ENCODE data around the gene LARGE1.

Gene LARGE1

DNA sequence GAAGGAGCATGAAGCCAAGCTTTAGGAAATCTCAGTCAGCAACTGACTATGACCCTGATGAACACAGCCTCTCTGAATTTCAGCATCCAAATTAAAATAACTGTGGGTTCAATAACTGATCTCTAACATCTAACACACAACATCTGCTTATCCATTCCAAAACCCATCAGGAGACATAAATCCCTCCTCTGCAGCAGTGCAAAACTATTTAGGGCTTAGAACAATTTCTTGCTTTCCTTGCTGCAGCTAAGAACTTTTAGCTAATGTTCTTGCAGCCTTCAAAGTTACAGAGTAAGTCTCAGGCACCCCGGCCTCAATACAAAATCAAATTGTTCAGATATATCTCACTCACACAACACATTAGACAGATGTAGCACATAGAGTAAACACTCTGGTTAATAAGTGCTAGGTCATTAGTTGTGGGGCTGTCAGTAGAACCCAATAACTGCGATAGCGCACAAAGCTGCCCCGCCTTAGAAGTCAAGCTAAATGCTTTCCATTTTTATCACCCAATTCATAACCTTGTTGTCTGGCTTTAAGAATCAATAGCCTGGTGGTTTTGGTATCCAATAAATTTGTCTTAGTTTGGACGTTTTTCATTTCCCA, 139.6 kb downstream of the LARGE1 start:
- Histone ChIP-seq H3K27me3 (ENCODE audit: control insufficient read depth in 3 of 3, insufficient read depth in 3 of 3, low read depth in 1 of 3, low read length in 3 of 3) (no peaks in the 10 kb centered on the region), H3K4me3 (ENCODE audit: low read length in 2 of 2) (no peak overlapping the region), H2BK15ac (ENCODE audit: low read length) (no peak overlapping the region), H3K36me3 (replicated peaks in 1 of 2; ENCODE audit: control insufficient read depth in 2 of 2, insufficient read depth in 2 of 2, low read length in 2 of 2) (no peaks in the 10 kb centered on the region), H2AK5ac (ENCODE audit: low read depth, low read length) (no peak overlapping the region), H4K8ac (ENCODE audit: low read depth, low read length) (no peak overlapping the region), H3K79me1 (ENCODE audit: low read depth, low read length) (peaks cover 4% of the 10 kb centered on the region), H3K4me2 (ENCODE audit: insufficient read depth, low read length, poor library complexity, severe bottlenecking) (no peak overlapping the region), H2BK5ac (ENCODE audit: low read length) (no peak overlapping the region), H3K4me1 (ENCODE audit: control insufficient read depth in 2 of 2, insufficient read depth in 1 of 2, low read depth in 1 of 2, low read length in 2 of 2) (peaks cover 0 to 2% of the 10 kb centered on the region in 2 donors), H3K18ac (ENCODE audit: low read length) (peak overlapping the region; percentile 35), H3K27ac (replicated peaks; ENCODE audit: low read length) (no peak overlapping the region), H2BK12ac (ENCODE audit: low read length) (no peak overlapping the region), H3K9ac (ENCODE audit: low read depth, low read length, poor library complexity) (no peak overlapping the region), H4K91ac (ENCODE audit: low read depth, low read length, poor library complexity) (no peak overlapping the region), H2AFZ (ENCODE audit: low read length) (no peak overlapping the region), H3K9me3 (replicated peaks in 1 of 2; ENCODE audit: control insufficient read depth in 2 of 2, insufficient read depth in 1 of 2, low read depth in 1 of 2, low read length in 2 of 2) (peaks cover 0 to 4% of the 10 kb centered on the region in 2 donors), H3K14ac (ENCODE audit: low read length) (no peak overlapping the region), H3K4ac (ENCODE audit: low read length) (no peak overlapping the region), H3K23ac (ENCODE audit: low read depth, low read length, poor library complexity) (no peak overlapping the region), H2BK120ac (ENCODE audit: low read depth, low read length) (no peak overlapping the region)
- no peak for DNase-seq (ENCODE audit: low spot score)
- WGBS, 2 donors (ENCODE audit: extremely low coverage in 2 of 2, insufficient read length in 2 of 2, insufficient replicate concordance in 1 of 2), result no CpG with 5 or more reads among the region's 5 CpGs

DNA sequence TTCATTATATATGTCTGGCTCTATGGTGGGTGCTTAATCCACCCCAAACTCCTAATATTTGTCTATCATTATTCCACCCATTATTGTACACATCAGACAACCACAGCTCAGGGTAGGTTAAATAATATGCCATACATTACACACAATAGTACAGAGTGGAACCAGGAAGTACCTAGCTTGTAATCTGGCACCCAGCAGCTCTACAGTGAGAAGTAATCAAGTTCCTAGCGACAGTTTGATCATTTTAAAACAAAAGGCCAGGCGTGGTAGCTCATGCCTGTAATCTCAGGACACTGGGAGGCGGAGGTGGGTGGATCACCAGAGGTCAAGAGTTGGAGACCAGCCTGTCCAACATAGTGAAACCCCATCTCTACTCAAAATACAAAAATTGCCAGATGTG, 141.0 kb downstream of the LARGE1 start:
- Histone ChIP-seq H3K18ac (ENCODE audit: low read length) (no peak overlapping the region), H3K4me2 (ENCODE audit: insufficient read depth, low read length, poor library complexity, severe bottlenecking) (no peak overlapping the region), H3K27ac (replicated peaks; ENCODE audit: low read length) (no peak overlapping the region), H2BK120ac (ENCODE audit: low read depth, low read length) (no peak overlapping the region), H2BK15ac (ENCODE audit: low read length) (no peak overlapping the region), H2BK5ac (ENCODE audit: low read length) (no peak overlapping the region), H4K91ac (ENCODE audit: low read depth, low read length, poor library complexity) (no peak overlapping the region), H3K23ac (ENCODE audit: low read depth, low read length, poor library complexity) (no peak overlapping the region), H3K27me3 (ENCODE audit: control insufficient read depth in 3 of 3, insufficient read depth in 3 of 3, low read depth in 1 of 3, low read length in 3 of 3) (no peaks in the 10 kb centered on the region), H4K8ac (ENCODE audit: low read depth, low read length) (no peak overlapping the region), H2AFZ (ENCODE audit: low read length) (no peak overlapping the region), H3K36me3 (replicated peaks in 1 of 2; ENCODE audit: control insufficient read depth in 2 of 2, insufficient read depth in 2 of 2, low read length in 2 of 2) (no peaks in the 10 kb centered on the region), H3K4ac (ENCODE audit: low read length) (no peak overlapping the region), H2BK12ac (ENCODE audit: low read length) (no peak overlapping the region), H2AK5ac (ENCODE audit: low read depth, low read length) (no peak overlapping the region), H3K14ac (ENCODE audit: low read length) (no peak overlapping the region), H3K9ac (ENCODE audit: low read depth, low read length, poor library complexity) (no peak overlapping the region), H3K79me1 (ENCODE audit: low read depth, low read length) (peaks cover 4% of the 10 kb centered on the region), H3K9me3 (replicated peaks in 1 of 2; ENCODE audit: control insufficient read depth in 2 of 2, insufficient read depth in 1 of 2, low read depth in 1 of 2, low read length in 2 of 2) (peaks cover 0 to 4% of the 10 kb centered on the region in 2 donors), H3K4me1 (ENCODE audit: control insufficient read depth in 2 of 2, insufficient read depth in 1 of 2, low read depth in 1 of 2, low read length in 2 of 2) (peaks cover 2 to 4% of the 10 kb centered on the region in 2 donors), H3K4me3 (ENCODE audit: low read length in 2 of 2) (no peak overlapping the region)
- no peak for DNase-seq (ENCODE audit: low spot score)
- WGBS, 2 donors (ENCODE audit: extremely low coverage in 2 of 2, insufficient read length in 2 of 2, insufficient replicate concordance in 1 of 2), result no CpG with 5 or more reads among the region's 3 CpGs

DNA sequence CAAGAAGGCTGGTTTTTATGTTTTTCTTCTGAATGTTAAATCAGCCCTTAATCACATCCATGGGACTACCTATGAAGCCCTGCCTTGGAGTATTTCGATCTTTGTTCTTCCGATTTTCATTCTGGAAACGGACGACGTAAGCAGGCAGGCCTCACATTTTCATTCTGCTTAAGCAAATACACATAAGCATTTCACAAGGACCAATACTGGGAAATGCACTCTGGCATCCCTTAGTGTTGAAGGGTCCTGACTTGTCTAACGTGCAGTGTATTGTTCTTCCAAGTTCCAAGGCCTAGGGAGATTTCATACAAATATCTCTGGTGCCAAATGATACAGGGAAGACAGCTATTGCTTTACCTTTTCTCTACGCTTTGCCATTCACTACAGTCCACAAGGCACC, 143.8 kb downstream of the LARGE1 start:
- peaks cover 0 to 4% of the 10 kb centered on the region in 2 donors for H3K9me3 ChIP-seq (replicated peaks in 1 of 2; ENCODE audit: control insufficient read depth in 2 of 2, insufficient read depth in 1 of 2, low read depth in 1 of 2, low read length in 2 of 2)

DNA sequence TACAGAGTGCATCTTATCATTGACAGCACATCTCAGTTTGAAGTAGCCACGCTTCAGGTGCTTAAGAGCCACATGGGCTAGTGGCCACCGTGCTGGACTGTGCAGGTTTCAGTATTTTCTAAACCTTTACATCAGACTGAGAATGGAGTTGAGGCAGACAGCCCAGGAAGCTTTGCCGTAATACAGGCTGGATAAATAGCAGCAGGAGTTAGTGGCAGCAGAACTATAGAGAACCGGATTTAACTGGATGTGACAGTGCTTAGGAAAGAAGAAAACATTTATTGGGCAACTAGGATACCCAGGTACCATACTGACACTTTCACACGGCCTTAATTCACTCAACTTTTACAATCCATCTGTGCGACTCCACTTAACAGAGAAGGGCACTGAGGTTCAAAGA, 145.5 kb downstream of the LARGE1 start:
- H3K79me1 ChIP-seq (ENCODE audit: low read depth, low read length), result peaks cover 5% of the 10 kb centered on the region
- DNase-seq (ENCODE audit: low spot score), result no peak
- no peak overlapping the region for H3K18ac ChIP-seq (ENCODE audit: low read length)
- H3K4me2 ChIP-seq (ENCODE audit: insufficient read depth, low read length, poor library complexity, severe bottlenecking), result no peak overlapping the region
- H3K4me3 ChIP-seq (ENCODE audit: low read length in 2 of 2), result no peak overlapping the region
- no peak overlapping the region for H2BK12ac ChIP-seq (ENCODE audit: low read length)
- no peak overlapping the region for H3K9ac ChIP-seq (ENCODE audit: low read depth, low read length, poor library complexity)
- no peak overlapping the region for H4K91ac ChIP-seq (ENCODE audit: low read depth, low read length, poor library complexity)
- H2AFZ ChIP-seq (ENCODE audit: low read length), result no peak overlapping the region
- no peak overlapping the region for H2AK5ac ChIP-seq (ENCODE audit: low read depth, low read length)
- H3K14ac ChIP-seq (ENCODE audit: low read length), result no peak overlapping the region
- H3K23ac ChIP-seq (ENCODE audit: low read depth, low read length, poor library complexity), result no peak overlapping the region
- H3K27me3 ChIP-seq (ENCODE audit: control insufficient read depth in 3 of 3, insufficient read depth in 3 of 3, low read depth in 1 of 3, low read length in 3 of 3), result no peaks in the 10 kb centered on the region
- WGBS, 2 donors (ENCODE audit: extremely low coverage in 2 of 2, insufficient read length in 2 of 2, insufficient replicate concordance in 1 of 2), result no CpG with 5 or more reads among the region's 6 CpGs
- H4K8ac ChIP-seq (ENCODE audit: low read depth, low read length), result no peak overlapping the region
- peaks cover 0 to 4% of the 10 kb centered on the region in 2 donors for H3K9me3 ChIP-seq (replicated peaks in 1 of 2; ENCODE audit: control insufficient read depth in 2 of 2, insufficient read depth in 1 of 2, low read depth in 1 of 2, low read length in 2 of 2)
- H3K4me1 ChIP-seq (ENCODE audit: control insufficient read depth in 2 of 2, insufficient read depth in 1 of 2, low read depth in 1 of 2, low read length in 2 of 2), result peaks cover 2 to 11% of the 10 kb centered on the region in 2 donors
- H2BK120ac ChIP-seq (ENCODE audit: low read depth, low read length), result no peak overlapping the region
- no peak overlapping the region for H2BK5ac ChIP-seq (ENCODE audit: low read length)
- no peak overlapping the region for H2BK15ac ChIP-seq (ENCODE audit: low read length)
- H3K36me3 ChIP-seq (replicated peaks in 1 of 2; ENCODE audit: control insufficient read depth in 2 of 2, insufficient read depth in 2 of 2, low read length in 2 of 2), result no peaks in the 10 kb centered on the region
- no peak overlapping the region for H3K4ac ChIP-seq (ENCODE audit: low read length)
- no peak overlapping the region for H3K27ac ChIP-seq (replicated peaks; ENCODE audit: low read length)

More for the DNA sequence above, 143.8 kb downstream of the LARGE1 start:
- DNase-seq (ENCODE audit: low spot score), result no peak
- H3K4ac ChIP-seq (ENCODE audit: low read length), result no peak overlapping the region
- H2BK5ac ChIP-seq (ENCODE audit: low read length), result no peak overlapping the region
- H2BK12ac ChIP-seq (ENCODE audit: low read length), result no peak overlapping the region
- H2AFZ ChIP-seq (ENCODE audit: low read length), result no peak overlapping the region
- no peak overlapping the region for H3K9ac ChIP-seq (ENCODE audit: low read depth, low read length, poor library complexity)
- WGBS, 2 donors (ENCODE audit: extremely low coverage in 2 of 2, insufficient read length in 2 of 2, insufficient replicate concordance in 1 of 2), result no CpG with 5 or more reads among the region's 7 CpGs
- H2AK5ac ChIP-seq (ENCODE audit: low read depth, low read length), result no peak overlapping the region
- H3K27me3 ChIP-seq (ENCODE audit: control insufficient read depth in 3 of 3, insufficient read depth in 3 of 3, low read depth in 1 of 3, low read length in 3 of 3), result no peaks in the 10 kb centered on the region
- no peak overlapping the region for H3K4me2 ChIP-seq (ENCODE audit: insufficient read depth, low read length, poor library complexity, severe bottlenecking)
- H2BK120ac ChIP-seq (ENCODE audit: low read depth, low read length), result no peak overlapping the region
- no peak overlapping the region for H3K23ac ChIP-seq (ENCODE audit: low read depth, low read length, poor library complexity)
- H3K4me1 ChIP-seq (ENCODE audit: control insufficient read depth in 2 of 2, insufficient read depth in 1 of 2, low read depth in 1 of 2, low read length in 2 of 2), result peaks cover 2 to 8% of the 10 kb centered on the region in 2 donors
- H4K8ac ChIP-seq (ENCODE audit: low read depth, low read length), result no peak overlapping the region
- no peak overlapping the region for H3K18ac ChIP-seq (ENCODE audit: low read length)
- no peak overlapping the region for H3K4me3 ChIP-seq (ENCODE audit: low read length in 2 of 2)
- no peak overlapping the region for H2BK15ac ChIP-seq (ENCODE audit: low read length)
- H3K36me3 ChIP-seq (replicated peaks in 1 of 2; ENCODE audit: control insufficient read depth in 2 of 2, insufficient read depth in 2 of 2, low read length in 2 of 2), result no peaks in the 10 kb centered on the region
- H3K79me1 ChIP-seq (ENCODE audit: low read depth, low read length), result peaks cover 7% of the 10 kb centered on the region
- H3K27ac ChIP-seq (replicated peaks; ENCODE audit: low read length), result no peak overlapping the region
- no peak overlapping the region for H4K91ac ChIP-seq (ENCODE audit: low read depth, low read length, poor library complexity)
- H3K14ac ChIP-seq (ENCODE audit: low read length), result no peak overlapping the region
